PC-9 (cell line): ENCODE measurements around the gene NOS1. TPM values are rescaled to one million over a fixed set of nuclear protein-coding genes. Genes with fewer than 3 reads are reported as not detected.

Experiments used
- BruUV-seq: library from RNA; stranded (reverse); fragments of 400-500 nt; replicated peaks from 2 replicates; lab custom pipeline; 2021; lab: Mats Ljungman, UMichigan
- CTCF ChIA-PET: fragments of 300-600 bp; sonication (Branson Sonifier 250); formaldehyde crosslinking; loops from one replicate; lab custom pipeline; 2022; ENCODE audit warnings: antibody characterized with exemption; lab: Charles Lee
- POLR2A ChIA-PET: fragments of 300-600 bp; sonication (Branson Sonifier 250); formaldehyde crosslinking; loops from one replicate; lab custom pipeline; 2022; ENCODE audit warnings: antibody characterized with exemption; ENCODE audit not compliant: unreplicated experiment; lab: Charles Lee
- DNase-seq, 2 experiments: peaks; one replicate each; pipeline versions ENCODE4 v3.0.0 to v3.0.0-alpha.2; 2015 to 2022; ENCODE audit warnings: mixed read lengths in 1 of 2
- H2AFZ ChIP-seq: fragments of 200-600 bp; sonication (generic); 2 replicates; pipeline ENCODE4 v1.8.1; 2017; ENCODE audit warnings: antibody characterized with exemption
- H3F3A ChIP-seq: fragments of 200-600 bp; sonication (generic); 2 replicates; pipeline ENCODE4 v1.8.1; 2017; ENCODE audit warnings: antibody characterized with exemption, mild to moderate bottlenecking, low read depth; ENCODE audit not compliant: insufficient read depth
- H3K27ac ChIP-seq: fragments of 200-600 bp; sonication (generic); 2 replicates; pipeline ENCODE4 v1.6.1; 2016; ENCODE audit warnings: mixed run types
- H3K27me3 ChIP-seq: fragments of 200-600 bp; sonication (generic); 2 replicates; pipeline ENCODE4 v1.6.1; 2016; ENCODE audit warnings: low read depth, mixed run types; ENCODE audit not compliant: insufficient read depth
- H3K36me3 ChIP-seq: fragments of 200-600 bp; sonication (generic); 2 replicates; pipeline ENCODE4 v1.6.1; 2016; ENCODE audit warnings: low read depth, mixed run types
- H3K4me1 ChIP-seq: fragments of 200-600 bp; sonication (generic); replicated peaks from 2 replicates; pipeline ENCODE4 v1.6.1; 2016; ENCODE audit warnings: mixed run types; ENCODE audit not compliant: insufficient read depth
- H3K4me2 ChIP-seq: fragments of 200-600 bp; sonication (generic); 2 replicates; pipeline ENCODE4 v1.6.1; 2017; ENCODE audit warnings: mixed run types
- H3K4me3 ChIP-seq: fragments of 200-600 bp; sonication (generic); 2 replicates; pipeline ENCODE4 v1.6.1; 2016; ENCODE audit warnings: mixed run types
- H3K79me2 ChIP-seq: fragments of 200-600 bp; sonication (generic); 2 replicates; pipeline ENCODE4 v1.6.1; 2017; ENCODE audit warnings: low read depth, mixed run types
- H3K9me2 ChIP-seq: fragments of 200-600 bp; sonication (generic); 2 replicates; pipeline ENCODE4 v1.8.1; 2017; ENCODE audit warnings: mild to moderate bottlenecking; ENCODE audit not compliant: insufficient read depth
- H3K9me3 ChIP-seq: fragments of 200-600 bp; sonication (generic); 2 replicates; pipeline ENCODE4 v1.8.1; 2016; ENCODE audit warnings: low read depth; ENCODE audit not compliant: insufficient read depth
- H4K20me1 ChIP-seq: fragments of 200-600 bp; sonication (generic); 2 replicates; pipeline ENCODE4 v1.8.1; 2017; ENCODE audit not compliant: insufficient read depth
- CTCF ChIP-seq: fragments of 200-600 bp; sonication (generic); conservative IDR thresholded peaks from 2 replicates; pipeline ENCODE4 v1.6.1; 2017; ENCODE audit warnings: mixed run types, antibody characterized with exemption, mild to moderate bottlenecking, moderate library complexity
- EZH2 ChIP-seq: fragments of 200-600 bp; sonication (generic); IDR thresholded peaks from 2 replicates; pipeline ENCODE4 v1.8.0; 2017; ENCODE audit warnings: antibody characterized with exemption, low read depth
- intact Hi-C: fragments of 100-400 bp; cut with micrococcal nuclease; formaldehyde crosslinking; loops from one replicate; pipeline ENCODE4 v1.10.0; 2022; ENCODE audit not compliant: unreplicated experiment
- total RNA-seq: library from RNA; stranded (reverse); gene quantifications from 2 replicates; pipeline ENCODE4 v1.2.3, GENCODE V29; 2021

NOS1 gene
- total RNA-seq, 1 experiment from 2014 or later: not detected

- ChIA-PET POLR2A (no interaction called here), CTCF (no interaction called here)
- H3K27me3 ChIP-seq: peaks cover 72% of the 10 kb centered on the region
- no peaks in the 10 kb centered on the region for H3F3A ChIP-seq
- H3K4me2 ChIP-seq: no peak overlapping the region
- no peaks in the 10 kb centered on the region for H3K4me1 ChIP-seq
- no peak overlapping the region for H3K27ac ChIP-seq
- H4K20me1 ChIP-seq: no peaks in the 10 kb centered on the region
- H3K36me3 ChIP-seq: no peaks in the 10 kb centered on the region
- TF ChIP-seq CTCF (no peak), EZH2 (no peak)
- no peaks in the 10 kb centered on the region for H3K9me2 ChIP-seq
- no peak for DNase-seq
- H3K4me3 ChIP-seq: no peak overlapping the region
- no TSS peak for BruUV-seq
- no peaks in the 10 kb centered on the region for H3K79me2 ChIP-seq
- H3K9me3 ChIP-seq: no peaks in the 10 kb centered on the region
- intact Hi-C loops: no loop called here
- H2AFZ ChIP-seq: no peak overlapping the region
Observed at GRCh38 chr12:117404940-117405339, 43.5 kb upstream of the NOS1 start.

- no peak overlapping the region for H3K4me2 ChIP-seq
- H3K9me3 ChIP-seq: no peaks in the 10 kb centered on the region
- H3K79me2 ChIP-seq: no peaks in the 10 kb centered on the region
- intact Hi-C loops: no loop called here
- H3K36me3 ChIP-seq: no peaks in the 10 kb centered on the region
- H3K27ac ChIP-seq: no peak overlapping the region
- no peaks in the 10 kb centered on the region for H4K20me1 ChIP-seq
- H3K4me1 ChIP-seq: no peaks in the 10 kb centered on the region
- POLR2A ChIA-PET: no interaction called here
- H3F3A ChIP-seq: no peaks in the 10 kb centered on the region
- no TSS peak for BruUV-seq
- no peak overlapping the region for H2AFZ ChIP-seq
- CTCF ChIA-PET: no interaction called here
- H3K9me2 ChIP-seq: no peaks in the 10 kb centered on the region
- TF ChIP-seq EZH2 (no peak), CTCF (no peak)
- no peak overlapping the region for H3K4me3 ChIP-seq
- no peak for DNase-seq
- H3K27me3 ChIP-seq: peaks cover 72% of the 10 kb centered on the region
Observed at GRCh38 chr12:117404203-117404853, 42.9 kb upstream of the NOS1 start.

- no peaks in the 10 kb centered on the region for H3K4me1 ChIP-seq
- H3K4me3 ChIP-seq: no peak overlapping the region
- H3K9me2 ChIP-seq: no peaks in the 10 kb centered on the region
- no peak overlapping the region for H3K4me2 ChIP-seq
- no peak for DNase-seq
- no peaks in the 10 kb centered on the region for H4K20me1 ChIP-seq
- H3K27ac ChIP-seq: no peak overlapping the region
- peaks cover 66% of the 10 kb centered on the region for H3K27me3 ChIP-seq
- H3K36me3 ChIP-seq: no peaks in the 10 kb centered on the region
- no peak for TF ChIP-seq CTCF
- TF ChIP-seq EZH2: no peak
- no peaks in the 10 kb centered on the region for H3F3A ChIP-seq
- no peak overlapping the region for H2AFZ ChIP-seq
- H3K79me2 ChIP-seq: no peaks in the 10 kb centered on the region
- CTCF ChIA-PET: no interaction called here
- no TSS peak for BruUV-seq
- POLR2A ChIA-PET: no interaction called here
- H3K9me3 ChIP-seq: no peaks in the 10 kb centered on the region
- intact Hi-C loops: no loop called here
Observed at GRCh38 chr12:117403586-117404139, 42.2 kb upstream of the NOS1 start.
